Inflammatory macrophage (primary cell): ENCODE data around the gene GPX5.
"Not testable (repeated sequence)": the region's sequence is repeated elsewhere in the genome, so short reads cannot be mapped to it uniquely, and the experiment has no call there.

Experiments
- DNase-seq, 2 donors: peaks; one replicate each; pipeline ENCODE4 v3.0.0-alpha.2; 2020 to 2022
- total RNA-seq, 18 experiments: gene quantifications; one replicate each; lab custom pipeline; 2026; ENCODE audit warnings: mixed read lengths in 6 of 18, inconsistent platforms in 2 of 18; lab: John Stamatoyannopoulos, UW

The GPX5 gene, protein sequence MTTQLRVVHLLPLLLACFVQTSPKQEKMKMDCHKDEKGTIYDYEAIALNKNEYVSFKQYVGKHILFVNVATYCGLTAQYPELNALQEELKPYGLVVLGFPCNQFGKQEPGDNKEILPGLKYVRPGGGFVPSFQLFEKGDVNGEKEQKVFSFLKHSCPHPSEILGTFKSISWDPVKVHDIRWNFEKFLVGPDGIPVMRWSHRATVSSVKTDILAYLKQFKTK
- total RNA-seq, result 0 to 0.04 (median 0) reads per million in 18 experiments

DNA sequence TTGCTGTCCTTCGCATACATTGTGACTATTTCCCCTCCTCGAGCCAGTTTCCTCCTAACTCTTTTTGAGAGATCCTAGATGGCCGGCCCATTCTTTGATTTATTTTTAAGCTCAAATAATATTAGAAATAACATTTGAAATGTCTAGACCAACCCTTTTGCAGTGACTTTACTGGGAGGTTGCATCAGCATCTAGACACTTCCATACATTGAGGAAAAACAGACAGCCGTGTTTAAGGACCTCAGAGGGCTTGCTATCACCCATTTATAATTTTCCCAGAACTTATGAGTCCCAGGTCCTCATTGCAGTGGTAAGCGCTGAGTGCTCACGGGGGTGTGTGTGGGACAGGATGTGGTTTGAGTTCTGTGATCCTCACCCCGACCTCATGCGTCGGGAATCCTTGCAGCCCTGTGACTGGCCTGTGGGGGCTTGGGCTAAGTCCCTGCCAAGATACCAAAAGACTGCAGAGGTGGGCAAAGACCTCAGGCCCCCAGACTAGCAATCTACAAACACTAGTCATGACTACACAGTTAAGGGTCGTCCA lies at the start of gene GPX5:
Gene GPX5 (plus strand): TSS at position 386 of the 544 bp plus-strand sequence. CDS start 133 bp downstream, at position 519.
- no peak for DNase-seq

DNA sequence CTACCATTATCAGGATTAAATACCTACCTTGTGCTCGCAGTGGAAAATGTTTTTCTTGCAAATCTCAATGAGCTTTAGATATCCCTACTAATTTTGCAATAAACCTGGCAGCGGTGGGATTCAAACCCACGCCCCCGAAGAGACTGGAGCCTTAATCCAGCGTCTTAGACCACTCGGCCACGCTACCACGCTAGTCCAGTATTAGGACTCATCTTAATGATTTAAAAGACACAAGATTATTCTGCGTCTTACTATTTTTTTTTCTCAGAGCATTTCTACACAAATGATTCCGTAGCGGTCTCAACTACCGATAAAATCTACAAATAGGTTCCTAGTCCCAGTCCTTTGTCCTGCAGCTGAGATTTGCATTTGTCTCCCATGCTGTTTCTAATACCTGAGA lies 47.2 kb upstream of the GPX5 start:
- DNase-seq, result no peak

DNA sequence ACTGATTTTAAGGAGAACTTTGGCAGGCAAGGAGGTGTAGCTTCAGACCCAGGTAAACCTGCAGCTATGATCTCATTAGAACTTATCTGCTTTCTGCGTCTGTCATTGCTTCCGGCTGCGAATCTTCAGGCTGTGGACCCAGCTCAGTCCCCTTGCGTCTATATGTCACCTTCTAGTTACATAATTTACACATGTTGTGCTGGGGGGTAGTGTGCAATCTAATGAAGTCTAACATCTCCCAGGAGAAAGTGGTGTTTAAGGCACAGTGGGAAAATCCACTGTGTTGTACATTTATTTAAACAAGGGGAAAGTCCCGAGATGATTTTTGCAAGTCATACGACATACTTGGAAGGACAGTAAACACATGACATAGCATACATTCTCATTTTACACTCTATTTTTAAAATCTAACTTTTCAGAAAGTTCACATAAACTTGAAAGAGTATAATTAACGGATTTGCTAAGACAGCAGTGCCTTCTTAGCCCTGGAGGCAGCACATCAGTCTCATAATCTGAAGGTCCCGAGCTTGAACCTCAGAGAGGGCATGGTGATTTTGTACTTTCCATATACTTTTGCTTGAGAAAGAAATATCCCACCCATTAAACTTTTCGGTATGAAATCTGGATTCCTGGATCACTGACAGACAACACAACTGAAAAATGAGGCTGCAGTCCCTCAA lies 45.3 kb upstream of the GPX5 start:
- no peak for DNase-seq

DNA sequence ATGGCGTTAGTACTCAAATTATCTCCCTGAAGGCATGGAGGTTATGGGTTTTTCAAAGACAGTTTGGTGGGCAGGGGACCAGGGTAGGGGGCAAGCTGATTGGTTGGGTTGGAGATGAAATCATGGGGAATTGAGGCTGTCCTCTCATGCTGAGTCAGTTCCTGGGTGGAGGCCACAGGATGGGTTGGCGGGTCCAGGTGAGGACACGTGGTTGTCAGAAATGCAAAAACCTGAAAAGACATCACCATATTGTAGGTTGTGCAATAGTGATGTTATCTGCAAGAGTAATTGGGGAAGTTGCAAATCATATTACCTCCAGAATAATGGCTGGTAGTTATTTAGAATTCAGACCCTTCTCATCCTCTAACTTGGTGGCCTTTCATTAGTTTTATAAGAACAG lies 40.2 kb upstream of the GPX5 start:
- DNase-seq, result no peak

DNA sequence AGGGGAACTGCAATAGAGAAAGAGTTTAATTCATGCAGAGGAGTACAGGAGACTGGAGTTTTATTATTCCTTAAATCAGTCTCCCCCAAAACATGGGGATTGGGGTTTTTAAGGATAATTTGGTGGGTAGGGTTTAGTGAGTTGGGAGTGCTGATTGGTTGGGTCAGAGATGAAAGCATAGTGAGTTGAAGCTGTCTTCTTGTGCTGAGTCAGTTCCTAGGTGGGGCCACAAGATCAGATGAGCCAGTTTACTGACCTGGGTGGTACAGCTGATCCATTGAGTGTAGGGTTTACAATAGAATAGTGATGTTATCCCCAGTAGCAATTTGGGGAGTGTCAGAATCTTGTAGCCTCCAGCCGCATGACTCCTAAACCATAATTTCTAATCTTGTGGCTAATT lies 39.1 kb upstream of the GPX5 start:
- no peak for DNase-seq

DNA sequence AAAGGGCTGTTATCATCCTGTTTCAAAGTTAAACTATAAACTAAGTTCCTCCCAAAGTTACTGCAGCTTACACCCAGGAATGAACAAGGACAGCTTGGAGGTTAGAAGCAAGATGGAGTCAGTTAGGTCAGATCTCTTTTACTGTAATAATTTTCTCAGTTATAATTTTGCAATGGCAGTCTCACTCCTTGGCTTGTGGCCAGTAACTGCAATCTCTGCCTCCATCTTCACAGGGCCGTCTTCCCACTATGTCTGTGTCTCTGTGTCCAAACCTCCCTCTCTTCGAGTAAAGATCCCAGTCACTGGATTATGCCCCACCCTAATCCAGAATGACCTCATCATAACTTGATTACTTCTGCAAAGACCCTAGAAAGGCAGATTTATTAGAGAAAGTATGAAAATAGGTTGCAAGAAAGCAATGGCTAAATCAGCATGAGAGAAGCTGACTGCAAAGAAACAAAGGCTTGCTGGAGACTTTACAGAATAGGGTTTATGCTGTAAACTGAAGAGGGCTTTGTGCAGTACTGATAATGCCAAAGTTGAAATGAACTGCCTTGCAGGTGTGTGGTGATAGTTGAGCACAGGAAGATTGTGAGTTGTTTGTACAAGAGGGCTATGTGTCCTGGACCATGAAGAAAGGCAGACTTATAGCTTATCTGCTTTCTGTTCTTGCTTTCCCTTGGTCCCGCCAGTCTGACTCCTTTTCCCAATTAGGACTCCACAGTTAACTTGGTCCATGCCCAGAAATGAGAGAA lies 38.5 kb upstream of the GPX5 start:
- DNase-seq, result no peak

DNA sequence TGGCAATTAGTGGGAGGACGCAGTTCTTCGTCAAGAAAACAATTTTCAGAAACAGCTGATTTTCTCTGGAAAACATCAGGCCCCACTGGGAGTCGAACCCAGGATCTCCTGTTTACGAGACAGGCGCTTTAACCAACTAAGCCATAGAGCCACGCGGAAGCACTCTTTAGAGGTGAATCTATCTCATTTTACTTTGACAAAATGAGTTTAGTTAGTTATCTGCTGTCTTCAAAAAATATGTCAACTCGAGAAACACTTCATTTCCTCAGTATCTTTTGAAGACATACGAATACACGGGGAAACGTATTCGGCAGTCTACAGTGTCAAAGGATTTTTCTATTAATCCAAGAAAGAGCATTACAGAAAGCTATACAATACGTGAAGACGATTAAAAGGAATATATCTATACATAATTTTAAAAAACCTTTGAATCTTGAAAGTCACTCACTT lies 36.7 kb upstream of the GPX5 start:
- DNase-seq, result peak in 1 of 2 donors; percentile 38

DNA sequence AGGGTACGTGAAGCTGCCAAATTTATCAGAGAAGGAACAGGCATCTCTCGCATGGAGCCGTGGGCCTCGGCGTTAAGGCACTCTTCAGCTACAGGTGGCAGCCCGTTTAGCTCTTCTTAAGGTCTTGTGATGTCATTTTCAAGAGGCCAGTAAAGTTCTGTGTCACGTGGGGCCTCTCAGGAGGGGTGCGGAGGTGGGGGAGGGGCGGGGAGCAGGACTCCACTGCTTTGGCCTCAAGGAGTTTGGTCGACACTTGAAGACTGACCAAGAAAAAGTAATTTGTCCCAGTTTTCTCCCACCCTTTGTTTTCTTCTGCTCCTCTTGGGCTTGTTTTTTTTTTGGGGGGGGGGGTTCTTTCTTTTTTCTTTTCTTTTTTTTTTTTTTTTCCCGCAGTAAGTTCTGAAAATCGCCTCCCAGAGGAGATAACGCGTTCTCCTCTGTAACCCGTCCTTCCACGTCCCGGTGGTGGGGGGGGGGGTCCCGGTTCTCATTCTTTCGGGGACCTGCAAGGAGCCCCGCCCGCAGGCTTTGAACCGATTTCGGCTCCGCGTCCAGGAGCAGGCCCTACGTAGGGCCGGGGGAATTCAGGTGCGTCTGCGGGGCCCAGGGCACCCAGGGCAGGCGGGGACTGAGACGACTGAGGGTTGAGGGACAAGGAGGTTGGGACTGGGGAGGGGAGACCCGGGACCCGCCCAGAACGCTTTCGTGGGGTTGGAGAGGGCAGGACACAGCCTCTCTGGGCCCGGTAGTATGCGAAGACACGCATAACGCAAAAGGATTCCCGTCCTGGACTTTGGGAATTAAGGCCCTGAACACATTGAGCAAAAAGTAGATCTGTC lies 36.1 kb upstream of the GPX5 start:
- DNase-seq, result no peak

DNA sequence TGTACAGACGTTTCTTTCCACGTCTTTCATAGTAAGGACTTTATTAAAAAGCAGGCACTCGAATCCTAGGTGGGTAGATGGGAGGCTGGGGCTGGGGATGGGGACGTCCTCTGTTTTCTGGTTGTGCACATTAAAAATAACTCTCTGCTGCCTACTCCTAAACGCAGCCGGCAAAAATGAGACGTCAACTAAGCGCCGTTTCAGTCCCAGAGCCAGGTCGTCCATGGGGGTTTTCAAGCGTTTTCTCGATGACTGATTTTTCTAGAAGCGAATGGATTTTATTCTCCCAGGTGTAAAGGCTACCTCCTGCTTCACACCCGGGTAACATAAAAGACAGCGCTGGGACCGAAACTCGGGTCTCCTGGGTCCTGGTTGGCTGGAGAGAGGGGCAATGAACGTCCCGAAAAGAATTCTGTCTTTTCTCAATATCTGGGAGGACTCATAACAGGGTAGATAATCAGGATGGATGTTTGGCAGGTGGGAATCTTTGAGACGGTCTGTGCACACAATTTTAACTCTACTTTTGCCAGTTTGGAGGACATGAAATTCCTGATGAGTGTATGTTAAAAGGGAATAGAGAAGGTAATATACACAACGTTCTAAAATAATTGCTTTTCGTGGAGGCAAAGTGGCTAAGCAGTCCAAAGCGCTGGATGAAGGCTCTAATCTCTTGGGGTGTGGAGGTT lies 35.3 kb upstream of the GPX5 start:
- DNase-seq, result no peak

DNA sequence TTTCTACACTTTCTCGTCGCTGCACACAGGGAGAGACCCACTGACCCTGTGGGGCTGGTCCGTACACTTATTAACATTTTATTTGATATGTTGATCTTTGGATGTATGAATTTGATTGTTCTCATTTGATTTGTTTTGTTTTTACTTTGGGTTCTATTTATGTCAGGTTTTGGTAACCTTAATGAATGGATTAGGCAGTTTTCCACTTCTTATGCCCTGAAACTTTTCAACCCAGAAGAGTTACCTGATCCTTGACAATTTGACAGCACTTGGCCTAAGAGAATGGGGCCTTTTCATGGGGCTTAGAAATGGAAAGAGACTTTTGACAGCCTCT lies 33.7 kb upstream of the GPX5 start:
- DNase-seq, result no peak

DNA sequence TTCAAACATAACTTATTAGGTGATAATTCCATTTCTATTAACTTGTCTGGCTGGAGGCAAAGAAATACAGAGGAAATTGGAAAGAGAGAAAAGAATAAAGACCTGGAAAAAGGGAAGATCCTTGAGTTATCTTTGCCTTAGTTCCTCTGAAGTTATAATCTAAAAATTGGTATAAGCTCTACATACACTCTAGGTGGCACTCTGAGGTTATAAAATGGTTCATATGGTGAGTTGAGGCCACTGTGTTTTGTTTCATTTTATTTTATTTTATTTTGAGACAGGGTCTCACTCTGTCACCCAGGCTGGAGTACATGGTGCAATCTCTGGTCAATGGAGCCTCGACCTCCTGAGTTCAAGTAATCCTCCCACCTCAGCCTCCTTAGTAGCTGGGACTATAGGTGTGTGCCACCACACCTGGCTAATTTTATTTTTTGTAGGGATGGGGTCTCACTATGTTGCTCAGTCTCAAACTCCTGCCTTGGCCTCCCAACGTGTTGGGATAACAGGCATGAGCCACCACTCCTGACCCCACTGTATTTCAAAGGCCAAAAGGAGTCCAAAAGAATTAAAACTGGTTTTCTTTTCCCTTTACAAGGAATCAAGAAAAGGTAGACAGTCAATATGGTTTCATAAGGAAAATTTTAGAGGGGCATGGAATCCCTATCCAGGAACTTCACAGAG lies 29.4 kb upstream of the GPX5 start:
- DNase-seq, result no peak

DNA sequence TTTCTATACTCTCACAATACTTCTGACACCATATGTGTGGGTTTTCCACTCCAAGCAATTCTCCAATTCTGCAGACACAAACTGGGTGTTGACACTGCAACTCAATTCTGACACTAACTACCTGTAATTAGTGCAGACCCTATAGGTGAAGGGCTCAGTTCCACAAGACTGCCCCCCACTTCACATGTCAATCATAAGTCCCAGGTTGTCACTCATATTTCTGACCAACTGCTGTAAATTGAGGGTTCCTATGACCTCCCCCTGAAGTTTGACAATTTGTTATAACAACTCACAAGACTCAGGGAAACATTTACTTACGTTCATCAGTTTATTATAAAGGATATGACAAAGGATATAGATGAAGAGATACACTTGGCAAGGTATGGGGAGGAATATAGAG lies 28.4 kb upstream of the GPX5 start:
- no peak for DNase-seq

DNA sequence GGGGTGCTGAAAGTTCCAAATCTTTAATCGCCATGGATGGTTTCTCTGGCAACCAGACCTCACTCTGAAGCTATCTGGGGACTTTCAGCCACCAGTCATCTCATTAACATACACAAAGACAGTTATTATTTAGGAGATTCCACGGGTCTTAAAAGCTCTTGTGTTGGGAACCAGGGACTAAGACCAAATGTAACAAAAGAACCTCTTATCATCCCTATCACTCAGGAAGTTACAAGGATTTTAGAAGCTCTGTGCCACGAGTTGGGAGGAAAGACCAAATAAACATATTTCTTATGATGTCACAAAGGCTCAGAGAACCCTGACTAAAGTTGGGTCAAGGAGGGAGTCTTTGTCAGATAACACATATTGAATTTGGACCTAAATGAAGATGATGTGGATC lies 27.8 kb upstream of the GPX5 start:
- no peak for DNase-seq

DNA sequence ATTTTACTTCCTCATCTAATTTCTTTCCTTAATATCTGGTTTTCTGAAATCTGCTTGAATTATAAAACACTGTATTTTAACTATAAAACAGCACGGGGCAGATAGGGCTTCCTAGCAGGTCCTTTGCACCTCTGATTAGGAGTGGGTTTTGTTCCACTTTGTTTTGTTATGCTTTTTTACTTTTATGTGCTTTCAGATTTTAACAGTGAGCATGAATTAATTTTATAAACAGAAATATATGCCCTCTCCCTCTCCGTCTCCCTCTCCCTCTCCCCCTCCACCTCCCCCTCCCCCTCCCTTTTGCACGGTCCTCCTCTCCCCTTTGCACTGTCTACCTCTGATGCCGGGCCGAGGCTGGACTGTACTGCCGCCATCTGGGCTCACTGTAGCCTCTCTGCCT lies 24.4 kb upstream of the GPX5 start:
- no peak for DNase-seq

DNA sequence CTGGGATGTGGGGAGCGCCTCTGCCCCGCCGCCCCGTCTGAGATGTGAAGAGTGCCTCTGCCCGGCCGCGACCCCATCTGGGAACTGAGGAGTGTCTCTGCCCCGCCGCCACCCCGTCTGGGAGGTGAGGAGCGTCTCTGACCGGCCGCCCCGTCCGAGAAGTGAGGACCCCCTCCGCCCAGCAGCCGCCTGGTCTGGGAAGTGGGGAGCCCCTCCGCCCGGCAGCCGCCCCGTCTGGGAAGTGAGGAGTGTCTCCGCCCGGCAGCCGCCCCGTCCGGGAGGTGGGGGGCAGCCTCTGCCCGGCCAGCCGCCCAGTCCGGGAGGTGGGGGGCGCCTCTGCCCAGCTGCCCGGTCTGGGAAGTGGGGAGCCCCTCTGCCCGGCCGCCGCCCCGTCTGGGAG lies 23.5 kb upstream of the GPX5 start:
- not testable (repeated sequence) for DNase-seq

DNA sequence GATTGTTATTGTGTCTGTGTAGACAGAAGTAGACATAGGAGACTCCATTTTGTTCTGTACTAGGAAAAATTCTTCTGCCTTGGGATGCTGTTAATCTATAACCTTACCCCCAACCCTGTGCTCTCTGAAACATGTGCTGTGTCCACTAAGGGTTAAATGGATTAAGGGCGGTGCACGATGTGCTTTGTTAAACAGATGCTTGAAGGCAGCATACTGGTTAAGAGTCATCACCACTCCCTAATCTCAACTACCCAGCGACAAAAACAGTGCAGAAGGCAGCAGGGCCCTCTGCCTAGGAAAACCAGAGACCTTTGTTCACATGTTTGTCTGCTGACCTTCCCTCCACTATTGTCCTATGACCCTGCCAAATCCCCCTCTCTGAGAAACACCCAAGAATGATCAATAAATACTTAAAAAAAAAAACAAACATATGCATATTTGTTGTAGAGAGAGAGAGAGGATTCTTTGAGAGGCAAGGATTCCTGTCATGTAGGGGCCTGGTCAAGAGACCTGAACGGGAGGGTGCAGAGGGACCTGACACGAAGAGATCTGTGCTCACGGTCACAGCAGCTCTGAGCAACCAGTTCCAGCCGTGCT lies 22.9 kb upstream of the GPX5 start:
- DNase-seq, result not testable (repeated sequence)

DNA sequence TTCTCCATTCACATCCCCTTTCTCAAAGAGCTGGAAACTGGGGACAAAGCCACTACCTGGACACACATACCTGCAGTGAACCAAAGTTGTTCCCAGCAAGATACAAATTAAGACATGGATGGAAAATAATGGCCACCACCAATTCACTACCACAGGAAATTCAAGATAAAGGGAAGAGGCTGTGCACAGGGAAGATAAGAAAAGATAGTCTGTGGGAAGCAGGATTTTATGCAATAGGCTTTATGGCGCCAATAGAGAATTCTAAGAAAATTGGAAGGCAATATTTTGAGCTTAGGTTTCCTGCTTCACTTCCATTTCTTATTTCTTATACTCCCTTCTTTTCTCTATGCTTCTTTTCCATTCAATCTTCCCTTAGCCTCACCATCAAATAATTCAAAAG lies 19.9 kb upstream of the GPX5 start:
- no peak for DNase-seq

DNA sequence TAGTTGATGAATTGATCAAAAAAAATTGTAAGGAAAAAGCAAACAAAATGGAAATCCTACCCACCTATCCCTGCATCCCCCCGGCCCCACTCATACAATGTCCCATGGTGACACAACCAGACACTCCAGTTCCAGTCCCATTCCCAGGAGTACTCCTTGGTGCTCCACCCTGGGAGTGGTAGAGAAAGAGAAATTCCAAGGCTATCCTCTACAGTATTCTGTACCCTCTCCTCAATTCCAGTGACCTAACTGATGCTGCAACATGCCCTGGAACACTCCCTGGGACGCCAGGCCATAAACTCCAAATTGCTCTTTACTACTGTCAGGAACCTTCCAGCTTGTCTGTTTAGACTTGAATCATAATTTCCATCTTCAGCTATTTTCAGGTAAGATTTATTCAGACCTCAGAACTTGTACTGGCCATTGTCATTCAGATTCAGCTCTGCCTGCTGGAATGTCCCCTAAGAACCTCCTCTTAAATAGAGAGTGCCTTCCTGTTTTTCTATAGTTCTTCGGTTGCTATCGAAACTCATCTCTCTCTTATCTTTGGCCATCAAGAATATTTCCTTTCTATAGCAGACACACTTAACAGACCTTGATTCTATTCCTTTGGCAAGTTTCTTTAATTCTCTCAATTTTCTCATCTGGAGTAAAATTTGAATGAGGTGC lies 18.7 kb upstream of the GPX5 start:
- DNase-seq, result no peak

DNA sequence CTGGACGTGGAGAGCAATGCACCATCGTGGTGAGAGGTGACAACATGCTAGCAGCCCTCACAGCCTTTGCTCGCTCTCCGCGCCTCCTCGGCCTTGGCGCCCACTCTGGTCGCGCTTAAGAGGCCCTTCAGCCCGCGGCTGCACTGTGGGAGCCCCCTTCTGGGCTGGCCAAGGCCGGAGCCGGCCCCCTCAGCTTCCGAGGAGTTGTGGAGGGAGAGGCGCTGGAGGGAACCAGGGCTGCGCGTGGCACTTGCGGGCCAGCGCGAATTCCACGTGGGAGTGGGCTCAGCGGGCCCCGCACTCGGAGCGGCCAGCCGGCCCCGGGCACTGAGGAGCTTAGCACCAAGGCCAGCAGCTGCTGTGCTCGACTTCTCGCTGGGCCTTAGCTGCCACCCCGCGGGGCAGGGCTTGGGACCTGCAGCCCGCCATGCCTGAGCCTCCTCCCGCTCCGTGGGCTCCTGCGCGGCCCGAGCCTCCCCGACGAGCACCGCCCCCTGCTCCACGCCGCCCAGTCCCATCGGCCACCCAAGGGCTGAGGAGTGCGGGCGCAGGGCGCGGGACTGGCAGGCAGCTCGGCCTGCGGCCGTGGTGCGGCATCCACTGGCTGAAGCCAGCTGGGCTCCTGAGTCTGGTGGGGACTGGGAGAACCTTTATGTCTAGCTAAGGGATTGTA lies 13.9 kb upstream of the GPX5 start:
- no peak for DNase-seq

DNA sequence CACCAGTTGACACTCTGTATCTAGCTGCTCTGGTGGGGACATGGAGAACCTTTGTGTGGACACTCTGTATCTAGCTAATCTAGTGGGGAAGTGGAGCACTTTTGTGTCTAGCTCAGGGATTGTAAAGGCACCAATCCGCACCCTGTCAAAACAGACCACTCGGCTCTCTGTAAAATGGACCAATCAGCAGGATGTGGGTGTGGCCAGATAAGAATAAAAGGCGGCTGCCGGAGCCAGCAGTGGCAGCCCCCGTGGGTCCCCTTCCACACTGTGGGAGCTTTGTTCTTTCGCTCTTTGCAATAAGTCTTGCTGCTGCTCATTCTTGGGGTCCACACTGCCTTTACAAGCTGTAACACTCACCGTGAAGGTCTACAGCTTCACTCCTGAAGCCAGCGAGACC lies 13.3 kb upstream of the GPX5 start:
- not testable (repeated sequence) for DNase-seq
